OCI-LY7 (cell line): Measurements from ENCODE around the gene SIL1. TPM values are rescaled to one million over a fixed set of nuclear protein-coding genes. Genes with fewer than 3 reads are reported as not detected.

Source experiments
- BruUV-seq: library from RNA; stranded (reverse); fragments of 400-500 nt; replicated peaks from 2 replicates; lab custom pipeline; 2021; lab: Mats Ljungman, UMichigan
- CTCF ChIA-PET: fragments of 300-600 bp; sonication (Branson Sonifier 250); formaldehyde crosslinking; loops from one replicate; lab custom pipeline; 2022; ENCODE audit warnings: antibody characterized with exemption; ENCODE audit not compliant: unreplicated experiment; lab: Charles Lee
- POLR2A ChIA-PET: fragments of 300-600 bp; sonication (Branson Sonifier 250); formaldehyde crosslinking; loops from one replicate; lab custom pipeline; 2022; ENCODE audit warnings: antibody characterized with exemption; lab: Charles Lee
- DNase-seq: peaks from one replicate; pipeline ENCODE4 v3.0.0-alpha.2; 2015; ENCODE audit warnings: low spot score
- H2AFZ ChIP-seq: fragments of 200-600 bp; sonication (generic), shearing (Covaris generic); 2 replicates; pipeline ENCODE4 v1.6.1; 2014; ENCODE audit warnings: mild to moderate bottlenecking, antibody characterized with exemption, low read length, moderate library complexity
- H3K27ac ChIP-seq: fragments of 200-600 bp; sonication (generic); 2 replicates; pipeline ENCODE4 v1.5.1; 2014; ENCODE audit warnings: mixed run types, low read depth, mild to moderate bottlenecking, moderate library complexity, low read length, inconsistent platforms; ENCODE audit not compliant: poor library complexity, severe bottlenecking
- H3K36me3 ChIP-seq: fragments of 200-600 bp; sonication (generic); 2 replicates; pipeline ENCODE4 v1.6.1; 2014; ENCODE audit warnings: mild to moderate bottlenecking, antibody characterized with exemption, low read length, moderate library complexity, mixed read lengths; ENCODE audit not compliant: insufficient read depth
- H3K4me1 ChIP-seq: fragments of 200-600 bp; sonication (generic); 2 replicates; pipeline ENCODE4 v1.5.1; 2014; ENCODE audit warnings: mild to moderate bottlenecking, low read length; ENCODE audit not compliant: insufficient read depth, poor library complexity, severe bottlenecking
- H3K4me2 ChIP-seq: fragments of 200-600 bp; sonication (generic); 2 replicates; pipeline ENCODE4 v1.6.1; 2014; ENCODE audit warnings: mild to moderate bottlenecking, low read length
- H3K4me3 ChIP-seq: fragments of 200-600 bp; sonication (generic); 2 replicates; pipeline ENCODE4 v1.5.1; 2014; ENCODE audit warnings: mild to moderate bottlenecking, low read depth, low read length; ENCODE audit not compliant: poor library complexity, severe bottlenecking
- H3K79me2 ChIP-seq: fragments of 200-600 bp; sonication (generic); 2 replicates; pipeline ENCODE4 v1.6.1; 2016; ENCODE audit warnings: low read depth, mild to moderate bottlenecking, low read length, moderate library complexity, mixed read lengths; ENCODE audit not compliant: insufficient read depth
- H3K9me2 ChIP-seq: fragments of 200-600 bp; sonication (generic); 2 replicates; pipeline ENCODE4 v1.6.1; 2016; ENCODE audit warnings: mild to moderate bottlenecking, low read length, mixed read lengths; ENCODE audit not compliant: insufficient read depth
- H3K9me3 ChIP-seq: fragments of 200-600 bp; sonication (generic); 2 replicates; pipeline ENCODE4 v1.6.1; 2014; ENCODE audit warnings: mild to moderate bottlenecking, mixed run types, low read length, mixed read lengths
- H4K20me1 ChIP-seq: fragments of 200-600 bp; sonication (generic); 2 replicates; pipeline ENCODE4 v1.6.1; 2014; ENCODE audit warnings: mild to moderate bottlenecking, antibody characterized with exemption, low read length, moderate library complexity, mixed read lengths; ENCODE audit not compliant: insufficient read depth
- CTCF ChIP-seq: fragments of 200-600 bp; sonication (generic); conservative IDR thresholded peaks from 2 replicates; pipeline ENCODE4 v1.5.1; 2014; ENCODE audit warnings: mild to moderate bottlenecking, antibody characterized with exemption, low read length, moderate library complexity, mixed read lengths
- EZH2phosphoT487 ChIP-seq: fragments of 200-600 bp; sonication (generic); IDR thresholded peaks from 2 replicates; pipeline ENCODE4 v1.6.1; 2018; ENCODE audit warnings: low read depth, borderline replicate concordance, mild to moderate bottlenecking, mixed run types, antibody characterized with exemption, low read length, moderate library complexity, mixed read lengths
- intact Hi-C: fragments of 100-400 bp; cut with micrococcal nuclease; formaldehyde crosslinking; loops from one replicate; pipeline ENCODE4 v1.10.0; 2022; ENCODE audit not compliant: unreplicated experiment
- total RNA-seq, 2 experiments: library from RNA; depleted of rRNA in 1 of 2; stranded (reverse); fragments of >200 nt in 1 of 2; shearing (Covaris generic) in 1 of 2; gene quantifications; 2 replicates each; pipeline ENCODE4 v1.2.3, GENCODE V29; 2014 to 2022

Gene SIL1
- total RNA-seq, 2 experiments from 2014 or later = 9.2 to 22.8 TPM

- intact Hi-C loops = no loop called here
- TF ChIP-seq EZH2phosphoT487 (no peak), CTCF (no peak)
- no peak for DNase-seq
- Histone ChIP-seq H3K27ac (no peak overlapping the region), H2AFZ (no peak overlapping the region), H3K4me1 (no peaks in the 10 kb centered on the region), H3K79me2 (no peaks in the 10 kb centered on the region), H3K9me2 (no peaks in the 10 kb centered on the region), H3K9me3 (no peaks in the 10 kb centered on the region), H4K20me1 (no peaks in the 10 kb centered on the region), H3K36me3 (no peaks in the 10 kb centered on the region), H3K4me3 (no peak overlapping the region), H3K4me2 (no peak overlapping the region)
- CTCF ChIA-PET = no interaction called here
- BruUV-seq = no TSS peak
- POLR2A ChIA-PET = interaction anchor here (0.6 to 1.1 kb wide), 3 partner anchors 11 to 58 kb away, joined by 3 to 4 read pairs (median 3); no protein-coding TSS in a partner anchor
Observed at GRCh38 chr5:139245637-139246339, 47.6 kb upstream of the SIL1 start.

- Histone ChIP-seq H3K9me3 (no peaks in the 10 kb centered on the region), H2AFZ (no peak overlapping the region), H3K36me3 (no peaks in the 10 kb centered on the region), H3K4me1 (no peaks in the 10 kb centered on the region), H4K20me1 (no peaks in the 10 kb centered on the region), H3K9me2 (no peaks in the 10 kb centered on the region), H3K79me2 (no peaks in the 10 kb centered on the region), H3K27ac (no peak overlapping the region), H3K4me2 (no peak overlapping the region), H3K4me3 (no peak overlapping the region)
- POLR2A ChIA-PET = interaction anchor here (0.6 kb wide), 1 partner anchor 220 kb away, joined by 4 read pairs; no protein-coding TSS in a partner anchor
- no peak for TF ChIP-seq EZH2phosphoT487
- no peak for TF ChIP-seq CTCF
- intact Hi-C loops = no loop called here
- CTCF ChIA-PET = no interaction called here
- no peak for DNase-seq
- BruUV-seq = no TSS peak
Observed at GRCh38 chr5:139243425-139243970, 45.3 kb upstream of the SIL1 start.

GRCh38 chr5:139241139-139241538 lies 43.0 kb upstream of the SIL1 start:
- H3K4me3 ChIP-seq = no peak overlapping the region
- H3K27ac ChIP-seq = no peak overlapping the region
- no peaks in the 10 kb centered on the region for H4K20me1 ChIP-seq
- intact Hi-C loops = no loop called here
- H3K4me2 ChIP-seq = no peak overlapping the region
- TF ChIP-seq EZH2phosphoT487 = no peak
- H3K79me2 ChIP-seq = no peaks in the 10 kb centered on the region
- ChIA-PET POLR2A (no interaction called here), CTCF (no interaction called here)
- no peak overlapping the region for H2AFZ ChIP-seq
- no TSS peak for BruUV-seq
- no peaks in the 10 kb centered on the region for H3K4me1 ChIP-seq
- DNase-seq = no peak
- H3K36me3 ChIP-seq = no peaks in the 10 kb centered on the region
- peaks cover 11% of the 10 kb centered on the region; the same call in 1 of the 2 replicates for H3K9me3 ChIP-seq
- no peaks in the 10 kb centered on the region for H3K9me2 ChIP-seq
